HepG2 (cell line): ENCODE measurements around the gene AKAP8. TPM values are rescaled to one million over a fixed set of nuclear protein-coding genes. Genes with fewer than 3 reads are reported as not detected.

Experiments used
- AGO1 ChIP-seq: fragments of 200-400 bp; formaldehyde crosslinking; IDR thresholded peaks from 2 replicates; pipeline ENCODE4 v1.6.1; 2017; ENCODE audit warnings: mild to moderate bottlenecking, low read depth, low read length, moderate library complexity; ENCODE audit not compliant: poor library complexity, severe bottlenecking
- AGO2 ChIP-seq: fragments of 200-400 bp; formaldehyde crosslinking; optimal IDR thresholded peaks from 2 replicates; pipeline ENCODE3; 2017; ENCODE audit warnings: mild to moderate bottlenecking, low read depth, low read length, moderate library complexity
- DZIP1 ChIP-seq: sonication (generic); formaldehyde crosslinking; IDR thresholded peaks from 2 replicates; pipeline ENCODE4 v1.5.0; 2020; ENCODE audit warnings: mild to moderate bottlenecking, missing genetic modification reagents
- FLYWCH1 ChIP-seq: sonication (generic); formaldehyde crosslinking; IDR thresholded peaks from 2 replicates; pipeline ENCODE4 v1.8.1; 2023; ENCODE audit warnings: mild to moderate bottlenecking, missing genetic modification reagents
- IKZF4 ChIP-seq: sonication (generic); formaldehyde crosslinking; IDR thresholded peaks from 2 replicates; pipeline ENCODE4 v1.5.1; 2020; ENCODE audit warnings: borderline replicate concordance, mild to moderate bottlenecking, low read depth, missing genetic modification reagents; ENCODE audit errors: not compliant biosample characterization
- IRX3 ChIP-seq: sonication (generic); formaldehyde crosslinking; IDR thresholded peaks from 2 replicates; pipeline ENCODE4 v1.8.1; 2023; ENCODE audit warnings: mild to moderate bottlenecking, low read depth, missing genetic modification reagents, borderline replicate concordance
- MAF1 ChIP-seq: sonication (generic); formaldehyde crosslinking; IDR thresholded peaks from 2 replicates; pipeline ENCODE4 v1.5.0; 2020; ENCODE audit warnings: missing genetic modification reagents, borderline replicate concordance
- MATR3 ChIP-seq: sonication (generic); formaldehyde crosslinking; IDR thresholded peaks from 2 replicates; pipeline ENCODE4 v1.4.0; 2020; ENCODE audit warnings: missing genetic modification reagents
- MIER3 ChIP-seq: IDR thresholded peaks from 2 replicates; pipeline ENCODE4 v1.6.1; 2016; ENCODE audit warnings: missing compliant biosample characterization, borderline replicate concordance
- MXD1 ChIP-seq: sonication (generic); formaldehyde crosslinking; IDR thresholded peaks from 2 replicates; pipeline ENCODE4 v1.4.0; 2020; ENCODE audit warnings: mild to moderate bottlenecking, missing genetic modification reagents
- MYC ChIP-seq: sonication (generic); formaldehyde crosslinking; IDR thresholded peaks from 2 replicates; pipeline ENCODE4 v1.9.0; 2021; ENCODE audit warnings: missing genetic modification reagents, borderline replicate concordance
- NR1H2 ChIP-seq: sonication (generic); formaldehyde crosslinking; IDR thresholded peaks from 2 replicates; pipeline ENCODE4 v1.8.1; 2022; ENCODE audit warnings: low read depth, missing genetic modification reagents, borderline replicate concordance
- POLR2G ChIP-seq: fragments of 200-400 bp; formaldehyde crosslinking; IDR thresholded peaks from 2 replicates; pipeline ENCODE4 v1.6.1; 2018; ENCODE audit warnings: mild to moderate bottlenecking, low read depth, low read length, moderate library complexity
- SETDB1 ChIP-seq: sonication (generic); formaldehyde crosslinking; IDR thresholded peaks from 2 replicates; pipeline ENCODE4 v1.5.1; 2020; ENCODE audit warnings: missing genetic modification reagents, mild to moderate bottlenecking, borderline replicate concordance
- SIX4 ChIP-seq: sonication (generic); formaldehyde crosslinking; IDR thresholded peaks from 2 replicates; pipeline ENCODE4 v1.4.0; 2020; ENCODE audit warnings: missing genetic modification reagents
- TOE1 ChIP-seq: sonication (generic); formaldehyde crosslinking; IDR thresholded peaks from 2 replicates; pipeline ENCODE4 v1.4.0; 2020; ENCODE audit warnings: mild to moderate bottlenecking, missing genetic modification reagents
- ZNF138 ChIP-seq: sonication (generic); formaldehyde crosslinking; IDR thresholded peaks from 2 replicates; pipeline ENCODE4 v1.5.0; 2020; ENCODE audit warnings: mild to moderate bottlenecking, low read depth, missing genetic modification reagents
- ZNF609 ChIP-seq: sonication (generic); formaldehyde crosslinking; IDR thresholded peaks from 2 replicates; pipeline ENCODE4 v1.4.0; 2020; ENCODE audit warnings: mild to moderate bottlenecking, missing genetic modification reagents, borderline replicate concordance
- ZNF737 ChIP-seq: sonication (generic); formaldehyde crosslinking; IDR thresholded peaks from 2 replicates; pipeline ENCODE4 v1.5.0; 2020; ENCODE audit warnings: missing genetic modification reagents, mild to moderate bottlenecking, borderline replicate concordance
- ZNF772 ChIP-seq: sonication (generic); formaldehyde crosslinking; IDR thresholded peaks from 2 replicates; pipeline ENCODE4 v1.5.0; 2020; ENCODE audit warnings: mild to moderate bottlenecking, missing genetic modification reagents
- ZNF776 ChIP-seq: sonication (generic); formaldehyde crosslinking; IDR thresholded peaks from 2 replicates; pipeline ENCODE4 v1.4.0; 2020; ENCODE audit warnings: mild to moderate bottlenecking, missing genetic modification reagents
- polyA plus RNA-seq, 8 experiments: library from polyadenylated mRNA; depleted of rRNA in 3 of 8; stranded (reverse) in 7 of 8; unstranded in 1 of 8; fragments of >200 nt; fragmentation: Illumina TruSeq in 4 of 8; extraction: Trizol in 4 of 8; gene quantifications; 2 replicates each; pipeline versions ENCODE4 v1.2.1 to v1.2.3, GENCODE V29; 2011 to 2016; ENCODE audit warnings: low read depth in 4 of 8, missing spikeins in 1 of 8, mixed read lengths in 1 of 8; ENCODE audit not compliant: insufficient read depth in 1 of 8
- total RNA-seq, 5 experiments: library from RNA; depleted of rRNA; stranded (reverse); fragments of >200 nt; fragmentation: Illumina TruSeq; extraction: Trizol; gene quantifications; 2 replicates each; pipeline ENCODE4 v1.2.3, GENCODE V29; 2016; ENCODE audit warnings: low read depth in 1 of 5

The AKAP8 gene
- total and polyA plus RNA-seq, 2 of the 13 experiments (the other 11 are each of a cell fraction or from before 2014, with no cell fraction given) = 15.9 to 22.1 TPM

- TF ChIP-seq ZNF609 (CRISPR knock-in tag) = 0 out of 2 replicates have a peak, but pooled peaks have one; percentile 12
- no peak for TF ChIP-seq ZNF138 (CRISPR knock-in tag)
- no peak for TF ChIP-seq TOE1 (CRISPR knock-in tag)
- TF ChIP-seq POLR2G = peak; percentile 89
- TF ChIP-seq MYC = peak; percentile 85
- TF ChIP-seq DZIP1 (CRISPR knock-in tag) = no peak; the same call in 1 of the 2 replicates
- TF ChIP-seq MAF1 = 0 out of 2 replicates have a peak, but pooled peaks have one; percentile 53
- TF ChIP-seq ZNF776 (CRISPR knock-in tag) = peak; percentile 79; the same call in 1 of the 2 replicates
- no peak for TF ChIP-seq FLYWCH1 (CRISPR knock-in tag)
- TF ChIP-seq SETDB1 (CRISPR knock-in tag) = no peak
- no peak for TF ChIP-seq NR1H2 (CRISPR knock-in tag)
- TF ChIP-seq IRX3 (CRISPR knock-in tag) = no peak
- peak; percentile 91 for TF ChIP-seq AGO1
- peak; percentile 92 for TF ChIP-seq AGO2
- TF ChIP-seq MXD1 (CRISPR knock-in tag) = no peak; the same call in 1 of the 2 replicates
- TF ChIP-seq MIER3 (CRISPR knock-in tag) = peak; percentile 20; the same call in 1 of the 2 replicates
- no peak for TF ChIP-seq MATR3 (CRISPR knock-in tag)
- TF ChIP-seq SIX4 (CRISPR knock-in tag) = no peak
- TF ChIP-seq IKZF4 = no peak
- no peak; the same call in 1 of the 2 replicates for TF ChIP-seq ZNF772 (CRISPR knock-in tag)
- no peak for TF ChIP-seq ZNF737 (CRISPR knock-in tag)
Observed at GRCh38 chr19:15418579-15419412, 39.2 kb upstream of the AKAP8 start, which contains the start of gene AKAP8L (continued).
